ENCODE data around the gene FKBP14.

FKBP14 gene

DNA sequence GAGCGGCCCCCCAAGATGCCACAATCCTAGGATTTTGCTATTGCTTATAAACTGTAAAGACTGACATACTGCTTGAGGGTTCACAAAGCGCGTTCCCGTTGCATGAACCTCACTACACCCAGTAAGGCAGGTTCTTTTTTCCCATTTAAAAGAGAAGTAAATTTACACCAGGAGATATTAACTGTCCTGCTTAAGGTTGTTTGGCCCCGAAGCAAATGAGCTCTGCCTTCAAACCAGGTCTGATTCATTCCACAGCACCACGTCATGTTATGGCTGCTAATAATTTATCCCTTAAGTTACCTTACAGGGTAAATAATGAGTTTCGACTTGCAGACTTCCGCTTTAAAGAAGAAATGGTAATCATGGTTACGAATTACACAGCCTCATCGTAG is 559 bp upstream of the FKBP14 start:
- H3K4me3 ChIP-seq (ENCODE audit: low read depth, low read length): peak overlapping the region; percentile 66
- in situ Hi-C loops (cut with HindIII; ENCODE audit: low pct_ligation_motif_present, low sequenced_read_pairs): no loop called here
- no peaks in the 10 kb centered on the region for H3K27me3 ChIP-seq (replicated peaks)
- TF ChIP-seq, protein P1, sequence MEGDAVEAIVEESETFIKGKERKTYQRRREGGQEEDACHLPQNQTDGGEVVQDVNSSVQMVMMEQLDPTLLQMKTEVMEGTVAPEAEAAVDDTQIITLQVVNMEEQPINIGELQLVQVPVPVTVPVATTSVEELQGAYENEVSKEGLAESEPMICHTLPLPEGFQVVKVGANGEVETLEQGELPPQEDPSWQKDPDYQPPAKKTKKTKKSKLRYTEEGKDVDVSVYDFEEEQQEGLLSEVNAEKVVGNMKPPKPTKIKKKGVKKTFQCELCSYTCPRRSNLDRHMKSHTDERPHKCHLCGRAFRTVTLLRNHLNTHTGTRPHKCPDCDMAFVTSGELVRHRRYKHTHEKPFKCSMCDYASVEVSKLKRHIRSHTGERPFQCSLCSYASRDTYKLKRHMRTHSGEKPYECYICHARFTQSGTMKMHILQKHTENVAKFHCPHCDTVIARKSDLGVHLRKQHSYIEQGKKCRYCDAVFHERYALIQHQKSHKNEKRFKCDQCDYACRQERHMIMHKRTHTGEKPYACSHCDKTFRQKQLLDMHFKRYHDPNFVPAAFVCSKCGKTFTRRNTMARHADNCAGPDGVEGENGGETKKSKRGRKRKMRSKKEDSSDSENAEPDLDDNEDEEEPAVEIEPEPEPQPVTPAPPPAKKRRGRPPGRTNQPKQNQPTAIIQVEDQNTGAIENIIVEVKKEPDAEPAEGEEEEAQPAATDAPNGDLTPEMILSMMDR (IDR thresholded peaks at IDR 0.05; ENCODE audit: low read depth, low read length, missing control alignments): no peak
- H3K36me3 ChIP-seq (replicated peaks): no peaks in the 10 kb centered on the region
- H3K27ac ChIP-seq: peak overlapping the region; percentile 13
- DNase-seq: peak; percentile 43

DNA sequence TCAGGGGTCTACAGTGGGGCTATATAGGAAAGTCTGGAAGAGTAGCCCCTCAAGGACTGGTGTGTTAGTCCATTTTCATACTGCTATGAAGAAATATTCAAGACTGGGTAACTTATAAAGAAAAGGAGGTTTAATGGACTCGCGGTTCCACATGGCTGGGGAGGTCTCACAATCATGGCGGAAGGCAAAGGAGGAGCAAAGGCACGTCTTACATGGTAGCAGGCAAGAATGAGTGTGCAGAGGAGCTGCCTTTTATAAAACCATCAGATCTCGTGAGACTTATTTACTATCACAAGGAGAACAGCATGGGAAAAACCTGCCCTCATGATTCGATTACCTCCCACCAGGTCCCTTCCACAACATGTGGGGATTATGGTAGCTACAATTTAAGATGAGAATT is 3.0 kb downstream of the FKBP14 start:
- H3K36me3 ChIP-seq (replicated peaks): no peaks in the 10 kb centered on the region
- no peaks in the 10 kb centered on the region for H3K27me3 ChIP-seq (replicated peaks)
- no peak for DNase-seq
- no peak overlapping the region for H3K4me3 ChIP-seq (ENCODE audit: low read depth, low read length)
- no peak overlapping the region for H3K27ac ChIP-seq
- TF ChIP-seq, protein P1 (IDR thresholded peaks at IDR 0.05; ENCODE audit: low read depth, low read length, missing control alignments): no peak
- in situ Hi-C loops (cut with HindIII; ENCODE audit: low pct_ligation_motif_present, low sequenced_read_pairs): no loop called here

- no peak overlapping the region for H3K4me3 ChIP-seq (ENCODE audit: low read depth, low read length)
- no peak overlapping the region for H3K27ac ChIP-seq
- in situ Hi-C loops (cut with HindIII; ENCODE audit: low pct_ligation_motif_present, low sequenced_read_pairs): no loop called here
- DNase-seq: no peak
- TF ChIP-seq, protein P1 (IDR thresholded peaks at IDR 0.05; ENCODE audit: low read depth, low read length, missing control alignments): no peak
- H3K27me3 ChIP-seq (replicated peaks): no peaks in the 10 kb centered on the region
- H3K36me3 ChIP-seq (replicated peaks): peaks cover 5% of the 10 kb centered on the region
Measured at GRCh38 chr7:30022991-30023390, 3.5 kb downstream of the FKBP14 start.

GRCh38 chr7:30020535-30020934 is 6.0 kb downstream of the FKBP14 start:
- peaks cover 13% of the 10 kb centered on the region for H3K36me3 ChIP-seq (replicated peaks)
- in situ Hi-C loops (cut with HindIII; ENCODE audit: low pct_ligation_motif_present, low sequenced_read_pairs): no loop called here

DNA sequence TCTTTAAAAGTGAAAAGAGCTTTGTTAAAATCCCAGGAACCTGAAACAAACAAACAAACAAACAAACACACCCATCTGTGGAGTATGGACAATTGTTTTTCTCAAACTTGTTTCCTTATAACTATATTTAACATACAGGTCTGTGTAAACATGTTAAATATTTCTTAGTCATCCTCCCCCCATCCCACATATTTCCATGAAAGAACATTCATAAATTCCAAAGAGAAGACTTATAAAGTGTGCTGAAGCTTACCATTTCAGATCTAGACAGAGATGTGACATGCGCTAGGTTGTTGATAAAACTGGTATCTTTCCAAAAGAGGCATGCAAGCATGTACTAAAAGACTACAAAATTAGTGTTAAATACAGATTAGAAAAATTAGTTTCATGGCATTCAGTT is 6.5 kb downstream of the FKBP14 start:
- Histone ChIP-seq H3K4me3 (ENCODE audit: low read depth, low read length) (no peak overlapping the region), H3K36me3 (replicated peaks) (peaks cover 14% of the 10 kb centered on the region), H3K27me3 (replicated peaks) (no peaks in the 10 kb centered on the region), H3K27ac (no peak overlapping the region)
- in situ Hi-C loops (cut with HindIII; ENCODE audit: low pct_ligation_motif_present, low sequenced_read_pairs): no loop called here
- TF ChIP-seq, protein P1 (IDR thresholded peaks at IDR 0.05; ENCODE audit: low read depth, low read length, missing control alignments): no peak
- no peak for DNase-seq

More at GRCh38 chr7:30020535-30020934, 6.0 kb downstream of the FKBP14 start:
- H3K4me3 ChIP-seq (ENCODE audit: low read depth, low read length): no peak overlapping the region
- TF ChIP-seq, protein P1 (IDR thresholded peaks at IDR 0.05; ENCODE audit: low read depth, low read length, missing control alignments): no peak
- H3K27me3 ChIP-seq (replicated peaks): no peaks in the 10 kb centered on the region
- DNase-seq: no peak
- H3K27ac ChIP-seq: no peak overlapping the region

- no peak overlapping the region for H3K27ac ChIP-seq
- peaks cover 16% of the 10 kb centered on the region for H3K36me3 ChIP-seq (replicated peaks)
- no peak for DNase-seq
- in situ Hi-C loops (cut with HindIII; ENCODE audit: low pct_ligation_motif_present, low sequenced_read_pairs): no loop called here
- TF ChIP-seq, protein P1 (IDR thresholded peaks at IDR 0.05; ENCODE audit: low read depth, low read length, missing control alignments): peak; percentile 10
- no peak overlapping the region for H3K4me3 ChIP-seq (ENCODE audit: low read depth, low read length)
- no peaks in the 10 kb centered on the region for H3K27me3 ChIP-seq (replicated peaks)
Measured at GRCh38 chr7:30019387-30019786, 7.1 kb downstream of the FKBP14 start.
